ENCODE results near the gene NRP2.

Gene NRP2

GRCh38 chr2:205781244-205781931 is 99.1 kb downstream of the NRP2 start:
- DNase-seq, result no peak

GRCh38 chr2:205782941-205783340 is 100.6 kb downstream of the NRP2 start:
- DNase-seq, result no peak

- DNase-seq, result no peak
Observed at GRCh38 chr2:205783872-205784499, 101.7 kb downstream of the NRP2 start.

GRCh38 chr2:205785507-205786260 is 103.4 kb downstream of the NRP2 start:
- DNase-seq, result no peak

GRCh38 chr2:205786976-205787375 is 104.7 kb downstream of the NRP2 start:
- no peak for DNase-seq

GRCh38 chr2:205787761-205788160 is 105.5 kb downstream of the NRP2 start:
- DNase-seq, result no peak

- no peak for DNase-seq
Observed at GRCh38 chr2:205789906-205790305, 107.6 kb downstream of the NRP2 start.

- no peak for DNase-seq
Observed at GRCh38 chr2:205792908-205793307, 110.6 kb downstream of the NRP2 start.

- no peak for DNase-seq
Observed at GRCh38 chr2:205796805-205797313, 114.6 kb downstream of the NRP2 start.

- no peak for DNase-seq
Observed at GRCh38 chr2:205797866-205798265, 115.6 kb downstream of the NRP2 start.

- DNase-seq, result no peak
Observed at GRCh38 chr2:205800224-205800623, 117.9 kb downstream of the NRP2 start.

- no peak for DNase-seq
Observed at GRCh38 chr2:205800773-205801172, 118.5 kb downstream of the NRP2 start.

- DNase-seq, result no peak
Observed at GRCh38 chr2:205802065-205802464, 119.8 kb downstream of the NRP2 start.

- DNase-seq, result no peak
Observed at GRCh38 chr2:205802941-205803340, 120.6 kb downstream of the NRP2 start.

GRCh38 chr2:205803500-205803899 is 121.2 kb downstream of the NRP2 start:
- no peak for DNase-seq

- DNase-seq, result no peak
Observed at GRCh38 chr2:205805136-205805535, 122.8 kb downstream of the NRP2 start.

GRCh38 chr2:205806143-205806905 is 124.0 kb downstream of the NRP2 start:
- DNase-seq, result no peak

- DNase-seq, result no peak
Observed at GRCh38 chr2:205807229-205807628, 124.9 kb downstream of the NRP2 start.

- DNase-seq, result no peak
Observed at GRCh38 chr2:205807758-205808157, 125.5 kb downstream of the NRP2 start.

- no peak for DNase-seq
Observed at GRCh38 chr2:205808486-205809121, 126.3 kb downstream of the NRP2 start.

GRCh38 chr2:205811387-205811786 is 129.1 kb downstream of the NRP2 start:
- DNase-seq, result no peak

GRCh38 chr2:205814039-205814364 is 131.7 kb downstream of the NRP2 start:
- DNase-seq, result no peak

- no peak for DNase-seq
Observed at GRCh38 chr2:205815673-205816072, 133.4 kb downstream of the NRP2 start.
